Measurements from ENCODE around the gene GRK5.

DNA sequence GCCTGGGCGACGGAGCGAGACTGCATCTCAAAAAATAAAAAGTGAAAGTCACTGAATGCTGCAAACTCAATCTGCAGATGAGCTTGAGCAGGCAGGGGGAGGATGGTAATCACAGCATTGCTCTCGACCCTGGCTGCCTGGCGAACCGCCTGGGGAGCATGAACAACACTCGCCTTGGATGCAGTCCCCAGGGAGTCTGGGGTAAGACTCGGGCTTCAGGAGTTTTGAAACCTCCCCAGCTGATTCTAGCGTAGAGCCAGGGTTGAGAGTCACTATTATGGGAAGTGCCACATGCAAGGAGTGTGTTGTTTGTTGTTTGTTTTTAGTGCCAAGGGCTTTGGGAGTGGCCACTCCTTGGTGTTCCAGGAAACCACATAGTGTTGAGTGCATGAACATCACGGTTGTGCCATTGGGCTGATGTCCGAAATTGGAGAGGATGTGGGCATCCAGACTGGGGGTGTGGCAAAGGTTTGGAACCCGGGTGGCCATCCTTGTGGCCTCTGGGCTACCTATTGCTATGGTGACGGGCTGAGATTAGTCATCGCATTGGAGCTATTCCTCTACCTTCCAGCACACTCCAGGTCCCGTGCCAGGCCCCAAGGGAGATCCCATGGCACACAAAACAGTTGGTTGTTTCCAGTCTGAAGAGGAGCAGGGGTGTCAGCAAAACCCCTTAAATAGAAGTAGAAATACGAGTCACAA, 242.5 kb downstream of the GRK5 start:
- TF ChIP-seq, protein P1, sequence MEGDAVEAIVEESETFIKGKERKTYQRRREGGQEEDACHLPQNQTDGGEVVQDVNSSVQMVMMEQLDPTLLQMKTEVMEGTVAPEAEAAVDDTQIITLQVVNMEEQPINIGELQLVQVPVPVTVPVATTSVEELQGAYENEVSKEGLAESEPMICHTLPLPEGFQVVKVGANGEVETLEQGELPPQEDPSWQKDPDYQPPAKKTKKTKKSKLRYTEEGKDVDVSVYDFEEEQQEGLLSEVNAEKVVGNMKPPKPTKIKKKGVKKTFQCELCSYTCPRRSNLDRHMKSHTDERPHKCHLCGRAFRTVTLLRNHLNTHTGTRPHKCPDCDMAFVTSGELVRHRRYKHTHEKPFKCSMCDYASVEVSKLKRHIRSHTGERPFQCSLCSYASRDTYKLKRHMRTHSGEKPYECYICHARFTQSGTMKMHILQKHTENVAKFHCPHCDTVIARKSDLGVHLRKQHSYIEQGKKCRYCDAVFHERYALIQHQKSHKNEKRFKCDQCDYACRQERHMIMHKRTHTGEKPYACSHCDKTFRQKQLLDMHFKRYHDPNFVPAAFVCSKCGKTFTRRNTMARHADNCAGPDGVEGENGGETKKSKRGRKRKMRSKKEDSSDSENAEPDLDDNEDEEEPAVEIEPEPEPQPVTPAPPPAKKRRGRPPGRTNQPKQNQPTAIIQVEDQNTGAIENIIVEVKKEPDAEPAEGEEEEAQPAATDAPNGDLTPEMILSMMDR (IDR thresholded peaks at IDR 0.05) = no peak
- no peak for TF ChIP-seq POLR2A (IDR thresholded peaks at IDR 0.05)

Measured in prostate gland (tissue), 2 donors.